OCI-LY3 (cell line): ENCODE results near the gene TOP1.

Experiments
- H2AFZ ChIP-seq: fragments of 200-600, 300-600 bp; shearing (Covaris generic); 2 replicates; pipeline ENCODE4 v1.6.0; 2014; ENCODE audit warnings: antibody characterized with exemption, low read depth, low read length
- H3K27ac ChIP-seq: fragments of 200-600, 300-600 bp; sonication (generic); 2 replicates; pipeline ENCODE4 v1.5.1; 2014; ENCODE audit warnings: mild to moderate bottlenecking, low read length, moderate library complexity, mixed read lengths
- H3K27me3 ChIP-seq: fragments of 200-600, 300-600 bp; sonication (generic); 2 replicates; pipeline ENCODE4 v1.6.1; 2014; ENCODE audit warnings: low read depth, low read length, mixed read lengths
- H3K36me3 ChIP-seq: fragments of 200-600, 300-600 bp; sonication (generic); replicated peaks from 2 replicates; pipeline ENCODE3; 2014; ENCODE audit warnings: low read depth, low read length, mixed read lengths
- H3K4me1 ChIP-seq: fragments of 300-600, 200-600 bp; sonication (generic); 2 replicates; pipeline ENCODE4 v1.6.1; 2014; ENCODE audit warnings: low read length, mixed read lengths
- H3K4me2 ChIP-seq: fragments of 200-600, 300-600 bp; sonication (generic); 2 replicates; pipeline ENCODE4 v1.6.1; 2014; ENCODE audit warnings: low read length, mixed read lengths
- H3K4me3 ChIP-seq: fragments of 300-600, 200-600 bp; sonication (generic); 2 replicates; pipeline ENCODE4 v1.5.1; 2014; ENCODE audit warnings: antibody characterized with exemption, mild to moderate bottlenecking, low read length, moderate library complexity
- H3K79me2 ChIP-seq: fragments of 300-600, 200-600 bp; shearing (Covaris generic); 2 replicates; pipeline ENCODE4 v1.6.1; 2014; ENCODE audit warnings: mild to moderate bottlenecking, low read length, mixed read lengths
- H3K9ac ChIP-seq: fragments of 300-600, 200-600 bp; shearing (Covaris generic); 2 replicates; pipeline ENCODE4 v1.6.0; 2014; ENCODE audit warnings: mild to moderate bottlenecking, low read length, moderate library complexity
- H3K9me3 ChIP-seq: fragments of 200-600, 300-600 bp; shearing (Covaris generic); 2 replicates; pipeline ENCODE4 v1.6.1; 2014; ENCODE audit warnings: low read length, mixed read lengths; ENCODE audit not compliant: insufficient read depth
- H4K20me1 ChIP-seq: fragments of 200-600, 300-600 bp; sonication (generic); 2 replicates; pipeline ENCODE4 v1.6.1; 2016; ENCODE audit warnings: low read length, mixed read lengths; ENCODE audit not compliant: insufficient read depth
- EZH2phosphoT487 ChIP-seq: fragments of 200-600 bp; shearing (Covaris generic); IDR thresholded peaks from 2 replicates; pipeline ENCODE4 v1.6.1; 2018; ENCODE audit warnings: antibody characterized with exemption, mixed run types, low read depth
- TF ChIP-seq, protein P1 (sequence below): fragments of 200-600, 300-600 bp; sonication (generic); IDR thresholded peaks from 2 replicates; pipeline ENCODE4 v1.5.1; 2014; ENCODE audit warnings: antibody characterized with exemption, low read length, low read depth

The TOP1 gene

DNA sequence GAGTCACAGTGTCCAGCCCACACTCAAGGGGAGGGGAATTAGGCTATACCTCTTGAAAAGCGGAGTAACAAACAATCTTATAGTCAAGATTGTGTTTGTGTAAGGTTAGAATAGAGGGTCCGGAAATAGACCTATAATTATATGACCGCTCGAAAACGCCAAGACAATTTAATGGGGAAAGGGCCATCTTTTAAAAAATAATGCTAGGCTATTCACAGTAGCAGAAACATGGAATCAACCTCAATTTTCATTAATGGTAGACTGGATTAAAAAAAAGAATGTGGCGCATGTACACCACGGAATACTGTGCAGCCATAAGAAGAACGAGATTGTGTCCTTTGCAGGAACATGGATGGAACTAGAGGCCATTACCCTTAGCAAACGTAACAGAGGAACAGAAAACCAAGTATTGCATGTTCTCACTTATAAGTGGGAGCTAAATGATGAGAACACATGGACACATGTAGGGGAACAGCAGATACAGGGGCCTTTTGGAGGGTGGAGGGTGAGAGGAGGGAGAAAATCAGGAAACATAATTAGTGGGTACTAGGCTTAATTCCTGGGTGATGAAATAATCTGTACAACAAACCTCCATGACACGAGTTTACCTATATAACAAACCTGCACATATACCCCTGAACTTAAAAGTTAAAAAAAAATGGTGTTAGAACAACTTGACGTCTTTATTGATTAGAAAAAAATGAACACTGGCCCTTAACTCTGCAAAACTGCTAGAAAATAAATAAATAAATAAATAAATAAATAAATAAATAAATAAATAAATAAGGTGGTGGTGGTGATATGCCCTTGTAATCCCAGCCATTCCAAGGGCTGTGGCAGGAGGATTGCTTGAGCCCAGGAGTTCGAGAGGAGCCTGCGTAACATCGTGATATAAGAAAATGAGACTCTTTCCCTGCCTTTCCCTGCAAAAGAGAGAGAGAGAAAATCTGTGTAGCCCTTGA lies 30.3 kb downstream of the TOP1 start:
- Histone ChIP-seq H3K27me3 (no peaks in the 10 kb centered on the region), H3K27ac (no peak overlapping the region), H3K4me1 (peaks cover 32% of the 10 kb centered on the region), H3K36me3 (peaks cover 83% of the 10 kb centered on the region), H4K20me1 (peaks cover 62% of the 10 kb centered on the region), H3K9me3 (peaks cover 4% of the 10 kb centered on the region), H3K9ac (no peak overlapping the region), H3K4me2 (no peak overlapping the region), H3K4me3 (no peak overlapping the region), H2AFZ (no peak overlapping the region), H3K79me2 (peaks cover 99% of the 10 kb centered on the region)
- TF ChIP-seq EZH2phosphoT487: no peak
- TF ChIP-seq, protein P1, sequence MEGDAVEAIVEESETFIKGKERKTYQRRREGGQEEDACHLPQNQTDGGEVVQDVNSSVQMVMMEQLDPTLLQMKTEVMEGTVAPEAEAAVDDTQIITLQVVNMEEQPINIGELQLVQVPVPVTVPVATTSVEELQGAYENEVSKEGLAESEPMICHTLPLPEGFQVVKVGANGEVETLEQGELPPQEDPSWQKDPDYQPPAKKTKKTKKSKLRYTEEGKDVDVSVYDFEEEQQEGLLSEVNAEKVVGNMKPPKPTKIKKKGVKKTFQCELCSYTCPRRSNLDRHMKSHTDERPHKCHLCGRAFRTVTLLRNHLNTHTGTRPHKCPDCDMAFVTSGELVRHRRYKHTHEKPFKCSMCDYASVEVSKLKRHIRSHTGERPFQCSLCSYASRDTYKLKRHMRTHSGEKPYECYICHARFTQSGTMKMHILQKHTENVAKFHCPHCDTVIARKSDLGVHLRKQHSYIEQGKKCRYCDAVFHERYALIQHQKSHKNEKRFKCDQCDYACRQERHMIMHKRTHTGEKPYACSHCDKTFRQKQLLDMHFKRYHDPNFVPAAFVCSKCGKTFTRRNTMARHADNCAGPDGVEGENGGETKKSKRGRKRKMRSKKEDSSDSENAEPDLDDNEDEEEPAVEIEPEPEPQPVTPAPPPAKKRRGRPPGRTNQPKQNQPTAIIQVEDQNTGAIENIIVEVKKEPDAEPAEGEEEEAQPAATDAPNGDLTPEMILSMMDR: no peak

DNA sequence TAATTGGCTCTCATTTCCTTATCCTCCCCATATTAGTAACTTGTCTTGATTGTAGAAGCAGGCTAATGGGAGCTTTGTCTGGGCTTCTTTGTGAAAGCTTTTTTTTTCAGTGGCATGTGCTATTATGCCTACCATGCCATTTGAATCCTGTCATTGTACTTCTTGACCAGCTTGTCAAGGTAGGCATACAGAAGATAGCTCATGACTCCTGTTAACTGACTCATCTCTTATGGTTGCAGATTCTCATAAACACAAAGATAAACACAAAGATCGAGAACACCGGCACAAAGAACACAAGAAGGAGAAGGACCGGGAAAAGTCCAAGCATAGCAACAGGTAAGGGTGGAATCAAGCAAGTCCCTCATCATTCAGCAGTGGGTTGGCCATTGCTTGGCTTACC lies 32.5 kb downstream of the TOP1 start:
- Histone ChIP-seq H3K4me3 (no peak overlapping the region), H3K9me3 (no peaks in the 10 kb centered on the region), H3K79me2 (peaks cover 99% of the 10 kb centered on the region), H3K27ac (no peak overlapping the region), H2AFZ (no peak overlapping the region), H3K4me2 (no peak overlapping the region), H4K20me1 (peaks cover 49% of the 10 kb centered on the region), H3K27me3 (no peaks in the 10 kb centered on the region), H3K9ac (no peak overlapping the region), H3K36me3 (peaks cover 72% of the 10 kb centered on the region), H3K4me1 (peaks cover 25% of the 10 kb centered on the region)
- TF ChIP-seq, protein P1: no peak
- TF ChIP-seq EZH2phosphoT487: no peak

GRCh38 chr20:41063442-41063841 lies 34.8 kb downstream of the TOP1 start:
- Histone ChIP-seq H2AFZ (no peak overlapping the region), H3K27me3 (no peaks in the 10 kb centered on the region), H3K9ac (peak overlapping the region; percentile 54; the same call in 1 of the 2 replicates), H3K4me2 (peak overlapping the region; percentile 68), H3K4me3 (peak overlapping the region; percentile 49), H3K36me3 (peaks cover 71% of the 10 kb centered on the region), H3K9me3 (no peaks in the 10 kb centered on the region), H3K79me2 (peaks cover 99% of the 10 kb centered on the region), H3K4me1 (peaks cover 32% of the 10 kb centered on the region), H4K20me1 (peaks cover 45% of the 10 kb centered on the region), H3K27ac (peak overlapping the region; percentile 85)
- TF ChIP-seq EZH2phosphoT487: no peak
- TF ChIP-seq, protein P1: peak; percentile 53

DNA sequence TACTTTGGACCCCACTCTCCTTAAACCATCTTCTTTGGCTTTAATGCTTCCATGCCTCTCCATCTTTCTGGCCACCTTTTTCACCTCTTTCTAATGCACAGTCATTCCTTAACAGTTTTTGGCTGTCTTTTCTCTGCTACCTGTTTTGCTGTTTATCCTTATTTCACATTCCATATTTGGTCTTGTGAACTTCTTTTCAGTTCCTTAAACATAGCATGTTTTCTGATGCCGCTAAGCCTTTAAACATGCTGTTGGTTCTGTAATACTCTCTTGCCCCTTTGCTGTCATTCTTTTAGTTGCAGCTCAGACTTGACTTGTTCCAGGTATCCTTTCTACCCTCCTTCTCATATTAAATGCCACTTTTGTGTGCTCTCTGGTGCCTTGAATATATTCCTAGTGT lies 35.8 kb downstream of the TOP1 start:
- Histone ChIP-seq H3K27me3 (no peaks in the 10 kb centered on the region), H3K9me3 (no peaks in the 10 kb centered on the region), H3K9ac (peak overlapping the region; percentile 54), H3K4me1 (peaks cover 32% of the 10 kb centered on the region), H2AFZ (no peak overlapping the region), H3K4me2 (peak overlapping the region; percentile 68), H3K27ac (peak overlapping the region; percentile 85), H3K4me3 (peak overlapping the region; percentile 49), H3K79me2 (peaks cover 100% of the 10 kb centered on the region), H3K36me3 (peaks cover 76% of the 10 kb centered on the region), H4K20me1 (peaks cover 49% of the 10 kb centered on the region)
- TF ChIP-seq, protein P1: peak; percentile 84
- no peak for TF ChIP-seq EZH2phosphoT487
